ENCODE data around the gene ACAA2. TPM values are rescaled to one million over a fixed set of nuclear protein-coding genes. Genes with fewer than 3 reads are reported as not detected.

Gene ACAA2
- total RNA-seq, 1 donor from 2014 or later: 287 TPM

- no peak overlapping the region for H3K27ac ChIP-seq (replicated peaks)
- no peaks in the 10 kb centered on the region for H3K36me3 ChIP-seq
- TF ChIP-seq CTCF (IDR thresholded peaks at IDR 0.05; ENCODE audit: borderline replicate concordance): no peak
- peaks cover 21% of the 10 kb centered on the region for H3K9me3 ChIP-seq (replicated peaks)
- intact Hi-C loops (cut with micrococcal nuclease): no loop called here
- no peak for DNase-seq
- H3K27me3 ChIP-seq (ENCODE audit: low read depth): no peaks in the 10 kb centered on the region
- no peak overlapping the region for H3K4me3 ChIP-seq
- peaks cover 7% of the 10 kb centered on the region for H3K4me1 ChIP-seq
Observed at GRCh38 chr18:49834258-49834657, 20.9 kb upstream of the ACAA2 start.

GRCh38 chr18:49833814-49834213 lies 20.5 kb upstream of the ACAA2 start:
- no peaks in the 10 kb centered on the region for H3K36me3 ChIP-seq
- H3K9me3 ChIP-seq (replicated peaks): peaks cover 25% of the 10 kb centered on the region
- no peak overlapping the region for H3K4me3 ChIP-seq
- peaks cover 7% of the 10 kb centered on the region for H3K4me1 ChIP-seq
- no peak for TF ChIP-seq CTCF (IDR thresholded peaks at IDR 0.05; ENCODE audit: borderline replicate concordance)
- intact Hi-C loops (cut with micrococcal nuclease): no loop called here
- DNase-seq: no peak
- no peak overlapping the region for H3K27ac ChIP-seq (replicated peaks)
- no peaks in the 10 kb centered on the region for H3K27me3 ChIP-seq (ENCODE audit: low read depth)

- DNase-seq: no peak
- H3K27me3 ChIP-seq (ENCODE audit: low read depth): no peaks in the 10 kb centered on the region
- intact Hi-C loops (cut with micrococcal nuclease): no loop called here
- H3K4me3 ChIP-seq: no peak overlapping the region
- H3K4me1 ChIP-seq: peaks cover 7% of the 10 kb centered on the region
- TF ChIP-seq CTCF (IDR thresholded peaks at IDR 0.05; ENCODE audit: borderline replicate concordance): no peak
- H3K9me3 ChIP-seq (replicated peaks): peaks cover 37% of the 10 kb centered on the region
- no peak overlapping the region for H3K27ac ChIP-seq (replicated peaks)
- no peaks in the 10 kb centered on the region for H3K36me3 ChIP-seq
Observed at GRCh38 chr18:49832221-49832647, 18.9 kb upstream of the ACAA2 start.

- Histone ChIP-seq H3K27me3 (ENCODE audit: low read depth) (no peaks in the 10 kb centered on the region), H3K36me3 (no peaks in the 10 kb centered on the region), H3K4me3 (no peak overlapping the region), H3K9me3 (replicated peaks) (peaks cover 44% of the 10 kb centered on the region), H3K4me1 (no peaks in the 10 kb centered on the region), H3K27ac (replicated peaks) (no peak overlapping the region)
- DNase-seq: no peak
- intact Hi-C loops (cut with micrococcal nuclease): no loop called here
- no peak for TF ChIP-seq CTCF (IDR thresholded peaks at IDR 0.05; ENCODE audit: borderline replicate concordance)
Observed at GRCh38 chr18:49827996-49828395, 14.7 kb upstream of the ACAA2 start.

GRCh38 chr18:49819823-49820671 lies 6.7 kb upstream of the ACAA2 start:
- Histone ChIP-seq H3K4me3 (no peak overlapping the region), H3K36me3 (no peaks in the 10 kb centered on the region), H3K27me3 (ENCODE audit: low read depth) (no peaks in the 10 kb centered on the region), H3K27ac (replicated peaks) (no peak overlapping the region), H3K9me3 (replicated peaks) (no peaks in the 10 kb centered on the region), H3K4me1 (no peaks in the 10 kb centered on the region)
- DNase-seq: no peak
- intact Hi-C loops (cut with micrococcal nuclease): no loop called here
- TF ChIP-seq CTCF (IDR thresholded peaks at IDR 0.05; ENCODE audit: borderline replicate concordance): no peak

Measured in left ventricle myocardium inferior (tissue), 1 donor.